Stimulated activated CD8-positive, alpha-beta memory T cell treated with anti-CD3 and anti-CD28 coated beads, Interleukin-4, amount 100 ng/mL, for 24 hours (primary cell): Measurements from ENCODE around the gene ELOVL6.
"Not testable (repeated sequence)": the region's sequence is repeated elsewhere in the genome, so short reads cannot be mapped to it uniquely, and the experiment has no call there.

Source experiments
- DNase-seq: peaks from one replicate; pipeline ENCODE4 v3.0.0-alpha.2; 2020; ENCODE audit warnings: low read depth

Gene ELOVL6

DNA sequence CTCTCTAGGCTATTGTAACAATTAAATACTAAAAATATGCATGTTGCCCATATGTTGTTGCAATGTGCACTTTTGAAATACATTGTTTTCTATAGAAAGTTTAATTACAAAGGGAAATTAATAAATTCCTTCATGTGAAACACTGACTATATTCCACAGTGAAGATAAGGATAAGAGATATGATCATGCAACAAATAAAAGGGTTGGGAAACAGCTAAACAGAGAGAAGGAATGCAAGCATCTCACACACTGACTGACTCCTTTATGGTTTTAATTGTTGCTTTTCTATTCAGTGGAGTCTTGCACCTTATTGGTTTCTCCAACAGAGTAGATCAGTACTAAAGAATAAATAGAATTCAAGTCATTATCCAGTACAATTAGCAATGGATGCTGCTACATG, 37.8 kb downstream of the ELOVL6 start:
- no peak for DNase-seq

DNA sequence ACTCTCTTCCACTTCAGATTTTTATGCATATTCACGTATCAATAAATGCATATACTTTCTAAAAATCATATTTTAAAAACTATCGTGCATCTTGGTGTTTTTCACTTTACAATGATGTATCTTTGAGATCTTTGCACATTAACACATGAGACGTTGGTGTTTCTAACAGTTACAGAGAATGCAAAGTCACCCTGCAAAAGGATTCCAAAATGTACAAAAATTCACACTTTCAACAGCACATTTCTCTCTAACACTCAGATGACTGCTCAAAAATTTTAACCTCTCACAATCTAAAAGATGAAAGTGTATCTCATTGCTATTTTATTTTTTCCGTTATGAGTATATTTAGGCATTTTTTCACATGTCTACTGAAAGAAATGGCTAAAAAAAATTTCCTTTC, 38.9 kb downstream of the ELOVL6 start:
- DNase-seq, result no peak

DNA sequence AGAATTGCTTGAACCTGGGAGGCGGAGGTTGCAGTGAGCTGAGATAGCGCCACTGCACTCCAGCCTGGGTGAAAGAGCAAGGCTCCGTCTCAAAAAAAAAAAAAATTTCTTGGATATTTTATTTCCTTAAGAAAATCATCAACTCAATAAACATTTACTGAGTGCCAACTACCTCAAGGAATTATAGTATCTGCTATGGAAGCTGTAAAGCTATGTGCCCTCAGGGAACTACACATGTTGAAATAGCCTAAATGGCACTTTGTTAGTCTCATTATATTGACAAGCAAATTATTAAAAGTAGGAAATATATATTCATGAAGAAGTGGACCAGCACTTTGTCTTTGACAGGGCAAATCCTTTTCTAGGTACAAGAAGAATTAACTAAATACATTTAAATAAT, 40.8 kb downstream of the ELOVL6 start:
- DNase-seq, result no peak

DNA sequence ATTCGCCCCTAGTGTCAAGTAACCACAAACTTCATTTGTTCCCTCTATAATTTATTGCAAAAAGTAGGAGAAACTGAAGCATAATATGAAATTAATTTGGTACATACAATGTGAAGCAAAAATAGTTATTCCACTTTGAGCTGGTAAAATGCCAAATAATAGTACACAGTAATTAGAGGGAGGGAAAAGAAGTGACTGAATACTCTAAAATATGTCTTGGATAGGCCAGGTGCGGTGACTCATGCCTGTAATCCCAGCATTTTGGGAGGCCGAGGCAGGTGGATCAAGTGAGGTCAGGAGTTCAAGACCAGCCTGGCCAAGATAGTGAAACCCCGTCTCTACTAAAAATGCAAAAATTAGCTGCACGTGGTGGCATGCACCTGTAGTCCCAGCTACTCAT, 41.2 kb downstream of the ELOVL6 start:
- not testable (repeated sequence) for DNase-seq

DNA sequence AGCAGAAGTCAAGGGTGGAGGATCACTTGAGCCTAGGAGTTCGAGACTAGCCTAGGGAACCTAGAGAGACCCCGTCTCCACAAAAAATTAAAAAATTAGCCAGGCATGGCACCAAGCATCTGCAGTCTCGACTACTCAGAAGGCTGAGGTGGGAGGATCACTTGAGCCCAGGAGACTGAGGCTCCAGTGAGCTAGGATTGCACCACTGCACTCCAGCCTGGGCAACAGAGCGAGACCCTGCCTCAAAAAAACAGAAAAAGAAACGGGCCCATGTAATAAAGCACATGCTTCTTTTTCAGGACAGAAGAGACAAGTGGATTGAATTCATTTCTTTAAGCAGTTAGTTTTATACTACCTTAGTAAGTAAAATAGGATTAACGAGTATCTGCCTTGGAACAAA, 42.0 kb downstream of the ELOVL6 start:
- DNase-seq, result no peak

DNA sequence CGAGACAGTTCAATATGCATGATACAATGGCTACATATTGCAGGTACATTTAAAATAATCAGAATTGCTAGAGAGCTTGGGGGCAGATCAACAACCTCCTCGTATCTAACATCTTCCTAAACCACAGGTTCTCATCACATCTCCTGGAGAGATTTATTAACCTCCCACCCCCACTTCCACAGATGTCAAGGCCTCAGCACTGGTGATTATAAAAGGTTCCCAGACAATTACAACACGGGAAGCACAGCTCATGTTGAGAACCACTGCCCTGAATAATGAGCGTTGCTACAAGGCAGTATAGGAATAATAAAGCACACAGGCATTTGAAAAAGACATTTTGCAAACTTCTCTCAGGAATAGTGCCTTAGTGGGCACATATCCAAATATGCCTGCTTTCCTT, 42.8 kb downstream of the ELOVL6 start:
- DNase-seq, result no peak

DNA sequence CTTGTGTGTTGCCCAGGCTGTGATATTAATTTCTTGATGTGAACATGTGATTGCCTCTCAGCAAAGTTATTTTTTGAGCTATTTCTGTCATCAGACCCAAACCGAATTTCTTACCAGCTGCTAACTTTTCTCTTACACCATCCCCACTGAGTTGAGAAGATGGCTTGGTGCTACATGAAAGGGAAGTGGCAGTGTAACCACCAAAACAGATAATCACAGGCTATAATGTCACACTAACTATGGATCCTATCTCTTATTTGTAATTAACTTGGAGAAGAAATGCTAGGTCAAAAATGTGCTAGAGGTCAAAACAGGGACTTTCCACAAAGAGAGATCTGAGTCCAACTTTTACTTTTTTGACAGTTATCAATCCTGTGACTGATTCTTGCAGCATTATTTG, 43.8 kb downstream of the ELOVL6 start:
- no peak for DNase-seq

DNA sequence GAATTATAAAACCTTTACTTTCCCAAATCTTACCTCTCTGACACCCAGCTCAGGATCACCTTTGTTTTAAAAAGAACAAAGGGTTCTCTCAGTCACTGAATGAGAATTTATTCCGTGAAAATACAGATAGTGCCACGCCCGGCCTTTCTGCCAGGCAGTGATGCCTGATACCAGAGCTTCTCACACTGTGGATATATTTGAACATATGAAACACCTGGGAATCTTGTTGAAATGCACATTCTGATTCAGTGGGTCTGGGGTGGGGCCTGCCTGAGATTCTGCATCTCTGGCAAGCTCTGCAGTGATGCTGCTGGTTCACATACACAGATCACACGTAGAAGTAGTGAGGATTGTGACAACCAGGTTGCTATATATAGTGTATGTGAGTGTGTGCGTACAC, 46.0 kb downstream of the ELOVL6 start:
- no peak for DNase-seq

DNA sequence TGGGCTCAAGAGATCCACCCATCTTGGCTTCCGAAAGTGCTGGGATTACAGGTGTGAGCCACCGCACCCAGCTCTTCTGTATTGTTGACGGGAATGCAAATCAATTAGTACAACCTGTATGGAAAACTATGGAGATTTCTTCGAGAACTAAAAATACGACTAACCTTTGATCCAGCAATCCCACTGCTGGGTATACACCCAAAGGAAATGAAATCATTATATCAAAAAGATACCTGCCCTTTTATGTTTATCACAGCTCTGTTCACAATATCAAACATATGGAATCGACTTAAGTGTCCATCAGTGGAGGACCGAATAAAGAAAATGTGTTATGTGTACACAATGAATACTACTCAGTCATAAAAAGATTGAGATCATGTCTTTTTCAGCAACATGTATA, 49.3 kb downstream of the ELOVL6 start:
- no peak for DNase-seq

DNA sequence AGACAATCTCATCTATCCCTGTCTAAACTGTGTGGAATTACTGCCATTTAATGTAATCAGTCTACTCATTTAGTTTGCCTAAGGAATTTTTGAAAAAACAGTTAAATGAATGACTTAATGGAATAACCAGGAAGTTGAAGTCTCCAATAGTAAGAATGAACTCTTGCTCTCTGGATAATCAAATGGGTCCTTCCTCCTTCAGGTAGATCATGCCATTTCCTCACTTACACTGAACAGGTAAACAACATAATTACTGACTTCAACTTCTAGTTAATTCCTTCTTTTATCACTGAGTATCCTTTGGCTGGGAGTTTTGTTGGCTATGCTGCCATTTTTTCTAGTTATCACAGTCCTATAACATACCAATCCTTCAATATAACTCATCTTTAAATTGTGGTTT, 56.0 kb downstream of the ELOVL6 start:
- DNase-seq, result no peak

DNA sequence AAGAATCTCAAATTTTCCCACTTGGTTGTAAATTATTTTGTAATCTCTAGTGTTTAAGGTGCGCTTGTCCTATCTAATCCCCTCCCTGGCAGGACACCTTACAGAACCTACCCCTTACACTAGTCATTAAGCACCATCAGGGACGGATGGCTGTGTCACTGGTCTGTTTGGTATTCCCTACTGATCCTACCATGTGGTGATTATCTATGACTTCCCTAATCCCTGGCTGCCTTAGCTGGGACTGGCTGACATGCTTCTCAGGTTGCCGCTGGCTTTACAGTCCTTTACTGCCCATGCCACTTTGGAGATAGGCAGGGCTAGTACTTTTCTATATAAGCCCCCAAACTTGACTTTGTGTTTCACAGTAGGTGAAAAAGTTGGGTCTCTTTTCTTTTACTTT, 58.6 kb downstream of the ELOVL6 start:
- no peak for DNase-seq

DNA sequence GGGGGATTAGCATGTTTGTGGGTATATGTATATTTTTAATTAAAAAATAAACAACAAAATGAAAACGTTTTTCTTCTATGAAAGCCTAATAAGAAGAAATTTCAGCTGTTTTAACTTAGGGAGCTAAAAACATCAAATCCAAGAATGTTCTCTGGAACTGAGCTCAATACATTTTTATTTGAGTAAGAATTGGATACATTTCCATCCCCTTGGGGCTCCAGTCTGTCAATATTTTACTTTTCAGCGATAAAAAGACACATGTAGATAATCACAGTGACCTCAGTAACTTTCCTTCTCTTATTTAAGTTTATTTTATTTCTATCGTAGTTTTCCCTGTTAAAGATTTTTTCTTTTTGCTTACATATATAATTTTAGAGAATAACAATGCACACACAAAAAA, 59.3 kb downstream of the ELOVL6 start:
- DNase-seq, result no peak

DNA sequence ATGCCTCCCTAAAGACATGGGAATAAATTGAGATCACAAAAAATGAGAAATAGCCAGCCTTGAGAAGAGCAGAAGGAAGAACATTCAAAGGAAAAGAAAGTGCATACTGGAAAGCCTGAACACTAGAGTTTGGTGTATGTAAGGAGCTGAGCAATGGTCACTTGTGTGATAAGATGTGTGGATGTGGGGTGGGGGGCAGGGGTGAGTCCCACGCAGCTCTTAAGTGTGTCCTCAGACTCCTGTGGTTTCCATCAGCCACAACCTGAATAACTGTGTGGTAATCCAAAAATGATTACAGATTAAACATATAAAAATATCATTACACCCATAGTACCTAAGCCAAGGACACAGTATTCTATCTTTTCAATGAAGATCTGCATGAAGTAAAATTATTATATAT, 59.9 kb downstream of the ELOVL6 start:
- no peak for DNase-seq

DNA sequence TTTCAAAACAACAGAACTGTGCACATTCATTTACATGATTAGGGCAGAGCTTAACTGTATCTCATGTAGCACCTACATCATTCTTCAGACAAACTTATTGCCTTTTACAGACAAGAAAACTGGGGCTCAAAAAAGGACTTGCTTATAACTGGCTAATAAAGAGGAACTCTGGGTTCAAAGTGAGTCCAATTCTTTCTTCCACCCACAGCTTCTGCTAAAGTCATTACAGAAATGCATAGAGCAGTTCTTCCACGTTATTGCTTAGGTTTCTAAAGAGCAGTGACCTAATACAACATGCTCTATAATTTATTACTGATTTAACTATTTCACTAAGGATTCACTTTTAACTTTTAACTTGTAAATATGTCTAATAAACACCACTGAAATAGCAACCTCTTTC, 60.6 kb downstream of the ELOVL6 start:
- no peak for DNase-seq

DNA sequence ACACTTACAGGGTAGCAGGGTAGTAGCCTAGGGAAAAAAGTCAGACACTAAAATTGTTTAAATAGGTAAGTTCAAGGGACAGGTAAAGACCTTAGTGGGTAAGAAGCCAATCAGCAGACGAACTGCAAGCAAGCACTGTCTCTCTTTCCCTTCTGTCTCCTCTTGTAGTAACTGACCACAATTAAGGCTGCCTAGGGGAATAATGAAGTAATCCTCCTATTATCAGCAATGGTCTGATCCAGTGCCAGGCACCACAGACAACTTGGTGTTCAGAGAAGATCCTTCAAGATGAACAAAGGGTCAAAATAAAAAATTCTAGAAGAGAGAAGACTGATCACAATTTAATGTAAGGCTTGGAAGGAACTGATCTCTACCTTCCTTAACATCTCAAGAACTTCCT, 62.9 kb downstream of the ELOVL6 start:
- DNase-seq, result no peak

DNA sequence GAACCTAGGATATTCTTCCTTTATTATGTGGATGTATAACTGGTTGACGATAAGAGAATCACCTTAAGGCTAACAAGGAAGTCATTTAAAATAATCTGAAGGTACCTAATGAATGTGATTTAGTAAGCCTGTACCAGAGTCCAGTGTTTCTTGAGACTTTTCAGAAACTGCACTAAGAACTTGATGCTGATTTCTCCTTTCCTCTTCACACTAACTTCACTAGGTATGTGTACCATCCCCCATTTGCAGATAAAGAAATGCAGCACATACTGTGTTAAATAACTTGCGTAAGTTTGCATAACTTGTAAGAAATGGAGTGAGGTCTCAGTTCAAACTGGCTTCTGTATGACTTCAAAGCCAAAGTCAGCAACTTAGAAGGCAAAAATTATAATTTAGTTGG, 63.3 kb downstream of the ELOVL6 start:
- DNase-seq, result no peak

DNA sequence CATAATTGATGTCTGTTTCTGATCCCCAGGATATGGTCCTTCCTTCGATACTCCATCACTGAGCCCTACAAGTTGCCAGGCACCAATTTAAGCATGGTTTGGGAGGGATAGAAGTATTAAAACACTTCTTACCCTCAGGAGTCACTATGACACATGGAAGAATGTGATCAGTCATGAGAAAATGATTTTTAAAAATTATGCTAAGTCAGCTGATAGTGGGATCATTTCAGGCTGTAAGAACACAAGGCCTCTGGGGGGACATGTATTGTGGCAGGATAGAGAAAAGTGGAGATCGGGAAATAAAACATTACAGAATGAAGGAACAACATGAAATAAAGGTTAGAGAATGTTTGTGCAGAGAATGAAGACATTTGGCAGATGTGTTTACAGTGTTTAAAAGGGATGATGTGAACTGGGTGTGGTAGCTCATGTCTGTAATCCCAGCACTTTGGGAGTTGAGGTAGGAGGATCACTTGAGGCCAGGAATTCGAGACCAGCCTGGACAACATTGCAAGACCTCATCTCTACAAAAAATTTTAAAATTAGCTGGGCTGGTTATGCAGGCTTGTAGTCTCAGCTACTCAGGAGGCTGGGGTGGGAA, 64.0 kb downstream of the ELOVL6 start:
- DNase-seq, result no peak

DNA sequence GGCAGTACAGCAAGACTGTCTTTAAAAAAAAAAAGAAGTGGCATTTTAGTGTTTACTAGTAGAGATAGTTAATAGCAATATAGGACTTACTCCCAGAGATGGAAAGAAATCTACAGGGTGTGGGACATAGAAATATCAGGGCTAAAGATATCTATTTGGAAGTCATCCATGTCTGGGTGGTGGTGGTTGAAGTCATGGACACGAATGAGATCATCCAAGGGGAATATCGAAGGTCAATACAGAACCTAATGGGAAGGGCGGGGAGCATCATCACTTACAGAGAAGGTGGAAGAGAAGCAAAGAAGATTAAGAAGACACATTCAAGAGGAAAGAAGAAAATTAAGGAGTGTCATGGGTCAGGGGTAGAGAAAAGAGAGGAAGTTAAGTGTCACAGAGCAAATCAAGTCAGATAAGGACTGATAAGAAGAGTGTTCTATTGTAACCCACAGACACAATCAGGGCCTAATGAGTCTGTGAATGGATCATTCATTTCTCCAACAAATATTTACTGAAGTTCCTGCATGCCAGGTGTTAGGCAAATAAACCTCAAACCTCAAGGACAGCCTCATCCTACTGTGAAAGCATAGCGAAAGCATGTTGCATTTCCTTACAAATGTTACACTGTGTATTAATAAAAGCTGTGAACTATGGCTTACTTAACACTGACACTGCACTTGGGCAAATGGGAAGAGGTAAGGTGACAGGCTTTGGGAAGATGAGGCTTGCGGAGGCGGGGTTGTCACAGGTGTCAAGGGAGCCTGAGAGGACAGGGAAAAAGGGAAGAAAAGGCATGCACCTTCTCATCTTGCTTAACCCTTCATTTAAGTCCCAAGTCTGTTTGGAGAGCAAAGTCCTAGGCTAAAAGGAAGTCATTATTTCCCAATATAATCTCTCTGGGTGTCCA, 65.3 kb downstream of the ELOVL6 start:
- DNase-seq, result no peak

DNA sequence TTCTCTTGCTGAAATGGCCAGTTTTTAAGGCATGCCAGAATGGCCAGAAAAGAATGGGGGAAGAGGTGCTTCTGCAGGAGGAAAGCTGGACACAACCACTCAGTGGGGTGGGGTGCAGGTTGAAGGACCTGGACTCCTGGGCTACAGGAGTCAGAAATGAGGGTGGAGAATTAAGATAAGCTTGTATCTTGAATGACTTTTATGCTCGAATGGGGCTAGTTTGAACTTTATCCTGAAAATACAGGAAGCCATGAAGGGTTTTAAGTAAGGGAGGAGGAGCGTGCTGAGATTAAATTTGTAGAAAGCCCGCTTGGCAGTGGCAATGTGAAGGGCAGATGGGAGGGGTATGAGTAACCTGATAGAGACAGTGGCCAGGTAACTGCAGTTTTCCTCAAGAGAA, 66.5 kb downstream of the ELOVL6 start:
- no peak for DNase-seq

DNA sequence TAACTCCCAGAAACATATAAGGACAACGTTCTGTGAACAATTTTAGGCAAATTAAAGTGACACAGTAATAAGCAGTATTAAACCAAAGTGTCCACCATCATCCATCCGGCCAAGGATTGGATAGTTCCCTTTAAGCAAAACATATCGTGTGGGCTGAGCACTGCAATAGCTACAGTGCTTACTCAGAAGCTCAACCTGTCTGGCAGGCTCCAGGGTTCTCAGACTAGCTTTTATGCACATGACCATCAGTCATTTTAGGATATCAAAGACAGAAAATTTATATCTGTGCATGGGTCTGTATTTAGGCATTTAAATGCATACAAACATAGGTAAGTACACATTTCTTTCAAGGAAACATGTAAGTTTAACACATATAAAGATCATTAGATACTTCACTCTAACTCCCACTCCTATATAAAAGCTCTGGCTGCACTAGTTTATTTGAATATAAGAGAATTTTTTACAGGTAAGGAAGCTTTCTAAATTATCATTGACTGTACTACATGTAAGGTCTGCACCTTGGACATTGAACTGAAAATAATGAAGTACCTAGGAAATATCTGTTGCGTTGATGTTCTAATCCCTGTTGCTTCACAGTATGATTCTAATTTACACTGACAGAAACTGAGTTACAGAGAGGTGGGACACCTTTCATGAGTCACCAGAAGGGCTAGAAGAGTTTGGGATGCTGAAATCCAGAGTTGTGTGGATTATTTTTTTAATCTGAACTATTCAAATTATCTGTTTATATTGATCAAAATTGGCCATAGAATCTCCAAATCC, 67.6 kb downstream of the ELOVL6 start:
- no peak for DNase-seq

DNA sequence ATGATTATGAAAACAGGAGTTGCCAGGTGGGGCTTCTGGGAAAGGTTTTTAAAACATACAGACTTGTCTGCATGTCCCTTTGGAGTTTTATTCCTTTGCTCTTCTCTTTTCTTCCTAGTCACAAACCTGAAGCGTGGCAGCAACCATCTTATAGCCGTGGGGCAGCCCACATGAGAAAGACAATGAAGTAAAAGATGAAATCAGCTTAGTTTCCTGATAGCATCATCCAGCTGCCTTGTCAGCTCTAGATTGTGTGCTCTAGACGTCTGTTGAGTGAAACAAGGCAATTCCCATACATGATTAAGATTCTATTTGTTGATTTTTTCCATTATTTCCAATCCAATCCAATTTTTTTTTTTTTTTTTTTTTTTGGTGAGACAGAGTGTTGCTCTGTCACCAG, 68.9 kb downstream of the ELOVL6 start:
- no peak for DNase-seq

DNA sequence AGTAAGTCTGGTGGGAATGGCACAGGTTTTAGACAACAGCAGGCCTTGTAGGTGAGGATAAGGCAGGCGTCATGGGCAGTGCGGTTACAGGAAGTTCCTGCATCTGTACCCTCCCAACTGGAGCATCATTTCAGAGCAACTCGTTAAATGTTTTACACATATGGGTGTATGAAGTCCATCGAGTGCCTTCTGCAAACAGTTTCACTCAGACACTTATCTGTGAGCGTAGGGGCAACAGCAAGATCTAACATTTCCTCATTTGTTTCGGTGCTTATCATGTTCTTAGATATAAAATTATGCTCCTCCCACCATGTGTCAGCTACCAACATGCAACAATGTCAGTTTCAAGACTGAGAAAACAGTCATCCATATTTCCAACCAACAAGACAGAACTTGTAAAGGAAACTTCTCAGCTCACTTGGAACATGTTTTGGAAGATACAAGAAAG, 69.9 kb downstream of the ELOVL6 start:
- no peak for DNase-seq

DNA sequence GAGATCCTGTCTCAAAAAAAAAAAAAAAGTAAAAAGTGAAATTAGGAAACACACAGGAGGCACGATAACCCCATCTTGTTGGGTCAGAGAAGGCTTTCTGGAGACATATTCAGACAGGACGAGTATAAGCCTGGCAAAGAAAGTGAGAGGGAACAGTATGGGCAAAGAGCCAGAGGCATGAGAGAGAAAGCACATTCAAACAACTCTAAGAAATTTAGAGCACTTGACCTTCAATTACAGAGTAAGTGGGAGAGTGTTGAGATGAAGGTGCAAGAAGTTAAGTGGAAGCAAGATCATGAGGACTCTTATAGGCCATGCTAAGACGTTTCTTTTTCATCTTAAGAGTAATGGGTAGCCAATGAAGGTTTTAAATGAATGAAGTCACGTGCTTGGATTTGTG, 70.4 kb downstream of the ELOVL6 start:
- no peak for DNase-seq
